GM21528 (cell line): ENCODE data around the gene KRTAP5-2.

Source experiments
- ATAC-seq: cut with Tn5 transposase; IDR thresholded peaks from one replicate; pipeline ENCODE4 v1.9.1; 2021; ENCODE audit warnings: mild to moderate bottlenecking, moderate library complexity; ENCODE audit not compliant: unreplicated experiment, low FRiP score

The KRTAP5-2 gene

GRCh38 chr11:1569251-1569780 is 28.8 kb downstream of the KRTAP5-2 start:
- ATAC-seq: no peak

- no peak for ATAC-seq
Measured at GRCh38 chr11:1568441-1568911, 29.6 kb downstream of the KRTAP5-2 start.

- ATAC-seq: no peak
Measured at GRCh38 chr11:1567721-1568100, 30.4 kb downstream of the KRTAP5-2 start.

GRCh38 chr11:1567052-1567720 is 30.9 kb downstream of the KRTAP5-2 start:
- ATAC-seq: no peak

- no peak for ATAC-seq
Measured at GRCh38 chr11:1566381-1567051, 31.6 kb downstream of the KRTAP5-2 start.

GRCh38 chr11:1565904-1566247 is 32.2 kb downstream of the KRTAP5-2 start:
- no peak for ATAC-seq

GRCh38 chr11:1565173-1565903 is 32.8 kb downstream of the KRTAP5-2 start:
- ATAC-seq: no peak

- ATAC-seq: no peak
Measured at GRCh38 chr11:1564535-1565172, 33.4 kb downstream of the KRTAP5-2 start.

- no peak for ATAC-seq
Measured at GRCh38 chr11:1563697-1564534, 34.2 kb downstream of the KRTAP5-2 start.

GRCh38 chr11:1563149-1563638 is 34.9 kb downstream of the KRTAP5-2 start:
- ATAC-seq: no peak

- ATAC-seq: no peak
Measured at GRCh38 chr11:1562469-1563148, 35.5 kb downstream of the KRTAP5-2 start.

GRCh38 chr11:1561955-1562354 is 36.1 kb downstream of the KRTAP5-2 start:
- ATAC-seq: no peak

GRCh38 chr11:1561266-1561665 is 36.8 kb downstream of the KRTAP5-2 start:
- no peak for ATAC-seq

- ATAC-seq: no peak
Measured at GRCh38 chr11:1560649-1561251, 37.3 kb downstream of the KRTAP5-2 start.

GRCh38 chr11:1560002-1560648 is 38.0 kb downstream of the KRTAP5-2 start:
- no peak for ATAC-seq

- ATAC-seq: no peak
Measured at GRCh38 chr11:1559111-1559951, 38.8 kb downstream of the KRTAP5-2 start.

- ATAC-seq: no peak
Measured at GRCh38 chr11:1558775-1559110, 39.4 kb downstream of the KRTAP5-2 start.
